Measurements from ENCODE around the gene WNT3A.

The WNT3A gene

DNA sequence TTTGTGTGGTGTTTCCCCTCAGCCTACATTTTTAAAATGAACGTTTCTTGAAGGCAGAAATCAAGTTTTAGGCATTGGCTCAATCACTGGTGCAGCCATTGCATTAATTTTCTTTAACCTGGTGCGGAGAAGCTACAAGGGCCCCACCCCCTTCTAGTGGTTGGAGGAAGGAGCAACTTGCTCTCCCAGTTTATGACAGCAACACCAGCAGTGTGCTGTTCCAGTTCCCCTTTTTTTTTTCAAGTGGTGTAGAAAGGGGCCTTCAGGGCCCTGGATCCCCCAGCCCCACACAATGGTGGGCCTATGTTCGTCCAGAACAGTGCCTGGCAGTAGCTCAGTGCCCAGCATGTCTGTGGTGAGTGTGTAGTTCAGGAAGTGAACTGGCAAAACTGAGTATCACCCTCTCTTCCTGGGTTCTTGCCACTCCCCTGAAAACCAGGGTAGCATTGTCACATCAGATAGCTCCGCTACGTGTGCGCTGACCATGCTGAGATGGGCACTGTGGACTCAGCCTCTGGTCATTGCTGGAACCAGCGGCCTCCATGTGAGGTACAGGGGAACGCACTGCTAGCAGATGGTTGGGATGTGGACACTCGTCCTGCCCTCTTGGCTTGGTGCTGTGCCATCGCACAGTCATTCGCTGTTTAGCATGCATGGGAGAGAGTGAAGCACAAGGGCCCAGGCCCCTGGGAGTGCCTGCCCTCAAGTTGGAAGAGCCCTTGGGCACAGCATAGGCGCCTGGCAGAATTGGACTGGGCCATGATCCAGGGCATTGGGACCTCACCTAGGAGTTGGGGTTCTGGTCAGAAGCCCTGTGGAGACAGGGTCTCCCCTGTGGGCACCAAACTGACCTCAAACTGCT, 83.0 kb downstream of the WNT3A start:
- no peak overlapping the region for H3K27ac ChIP-seq (ENCODE audit: low read length)

DNA sequence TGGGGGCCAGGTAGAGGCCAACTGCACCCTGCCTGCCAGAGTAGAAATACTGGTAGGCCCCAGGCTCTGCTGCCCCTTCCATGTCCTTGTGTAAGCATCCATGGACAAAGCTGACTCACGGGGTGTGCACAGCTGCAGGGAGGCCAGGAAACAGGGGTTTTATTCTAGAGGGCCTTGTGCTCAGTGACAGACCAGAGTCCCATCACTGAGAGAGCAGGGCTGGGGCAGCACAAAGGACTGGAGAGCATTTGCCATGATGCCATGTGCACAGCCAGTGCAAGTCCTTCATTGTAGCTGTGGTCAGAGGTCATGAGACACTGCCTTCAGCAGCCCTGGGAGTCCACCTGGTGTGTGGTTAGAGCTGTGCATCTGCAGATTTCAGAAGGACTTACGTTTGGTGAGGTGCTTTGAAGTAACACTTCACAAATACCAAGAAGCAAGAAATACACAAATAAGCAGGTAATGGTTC, 83.8 kb downstream of the WNT3A start:
- peaks cover 16% of the 10 kb centered on the region; the same call in 1 of the 2 replicates for H3K9me3 ChIP-seq (ENCODE audit: insufficient read depth, low read length)
- H3K27ac ChIP-seq (ENCODE audit: low read length), result no peak overlapping the region
- peaks cover 39% of the 10 kb centered on the region for H3K4me1 ChIP-seq (ENCODE audit: low read length)
- H3K9ac ChIP-seq (ENCODE audit: low read length), result no peak overlapping the region
- H4K20me1 ChIP-seq (ENCODE audit: insufficient read depth, low read length), result peaks cover 100% of the 10 kb centered on the region
- H3K79me2 ChIP-seq (ENCODE audit: low read length), result peaks cover 100% of the 10 kb centered on the region
- H3K36me3 ChIP-seq (replicated peaks; ENCODE audit: low read depth, low read length), result peaks cover 90% of the 10 kb centered on the region
- no peaks in the 10 kb centered on the region for H3K27me3 ChIP-seq (ENCODE audit: low read depth, low read length)
- no peak overlapping the region for H3K4me3 ChIP-seq (ENCODE audit: low read length)
- TF ChIP-seq EZH2phosphoT487 (IDR thresholded peaks at IDR 0.05; ENCODE audit: low read depth), result no peak
- TF ChIP-seq, protein P1, sequence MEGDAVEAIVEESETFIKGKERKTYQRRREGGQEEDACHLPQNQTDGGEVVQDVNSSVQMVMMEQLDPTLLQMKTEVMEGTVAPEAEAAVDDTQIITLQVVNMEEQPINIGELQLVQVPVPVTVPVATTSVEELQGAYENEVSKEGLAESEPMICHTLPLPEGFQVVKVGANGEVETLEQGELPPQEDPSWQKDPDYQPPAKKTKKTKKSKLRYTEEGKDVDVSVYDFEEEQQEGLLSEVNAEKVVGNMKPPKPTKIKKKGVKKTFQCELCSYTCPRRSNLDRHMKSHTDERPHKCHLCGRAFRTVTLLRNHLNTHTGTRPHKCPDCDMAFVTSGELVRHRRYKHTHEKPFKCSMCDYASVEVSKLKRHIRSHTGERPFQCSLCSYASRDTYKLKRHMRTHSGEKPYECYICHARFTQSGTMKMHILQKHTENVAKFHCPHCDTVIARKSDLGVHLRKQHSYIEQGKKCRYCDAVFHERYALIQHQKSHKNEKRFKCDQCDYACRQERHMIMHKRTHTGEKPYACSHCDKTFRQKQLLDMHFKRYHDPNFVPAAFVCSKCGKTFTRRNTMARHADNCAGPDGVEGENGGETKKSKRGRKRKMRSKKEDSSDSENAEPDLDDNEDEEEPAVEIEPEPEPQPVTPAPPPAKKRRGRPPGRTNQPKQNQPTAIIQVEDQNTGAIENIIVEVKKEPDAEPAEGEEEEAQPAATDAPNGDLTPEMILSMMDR (IDR thresholded peaks at IDR 0.05; ENCODE audit: low read depth, low read length), result no peak
- no peak overlapping the region for H3K4me2 ChIP-seq (ENCODE audit: low read length)
- H2AFZ ChIP-seq (ENCODE audit: low read depth, low read length), result no peak overlapping the region

More for the DNA sequence above, 83.0 kb downstream of the WNT3A start:
- Histone ChIP-seq H3K4me1 (ENCODE audit: low read length) (peaks cover 48% of the 10 kb centered on the region), H3K36me3 (replicated peaks; ENCODE audit: low read depth, low read length) (peaks cover 91% of the 10 kb centered on the region), H3K9me3 (ENCODE audit: insufficient read depth, low read length) (peaks cover 15% of the 10 kb centered on the region; the same call in 1 of the 2 replicates), H3K79me2 (ENCODE audit: low read length) (peaks cover 100% of the 10 kb centered on the region), H3K4me2 (ENCODE audit: low read length) (peak overlapping the region; percentile 13), H2AFZ (ENCODE audit: low read depth, low read length) (no peak overlapping the region), H4K20me1 (ENCODE audit: insufficient read depth, low read length) (peaks cover 100% of the 10 kb centered on the region), H3K27me3 (ENCODE audit: low read depth, low read length) (no peaks in the 10 kb centered on the region), H3K4me3 (ENCODE audit: low read length) (no peak overlapping the region), H3K9ac (ENCODE audit: low read length) (no peak overlapping the region)
- TF ChIP-seq EZH2phosphoT487 (IDR thresholded peaks at IDR 0.05; ENCODE audit: low read depth), result no peak
- TF ChIP-seq, protein P1 (IDR thresholded peaks at IDR 0.05; ENCODE audit: low read depth, low read length), result no peak

DNA sequence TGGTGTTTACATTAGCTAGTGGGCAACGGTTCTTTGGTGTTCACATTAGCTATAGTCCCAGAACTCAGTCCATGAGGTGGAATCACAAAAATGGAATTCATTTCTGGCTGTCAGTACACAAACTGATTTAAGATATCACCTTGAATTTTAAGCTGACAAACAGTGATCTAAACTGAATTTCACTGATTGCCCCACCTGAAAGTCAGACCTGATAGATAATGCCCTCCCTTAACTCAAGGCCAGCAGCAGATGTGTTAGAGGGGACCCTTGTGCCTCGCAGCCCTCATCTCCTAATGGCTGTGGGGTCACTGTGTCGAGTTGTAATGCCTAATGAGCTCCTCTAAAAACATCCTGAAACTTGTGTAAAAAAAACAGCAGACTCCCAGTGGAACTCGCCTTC, 84.3 kb downstream of the WNT3A start:
- H3K27me3 ChIP-seq (ENCODE audit: low read depth, low read length), result no peaks in the 10 kb centered on the region
- no peak overlapping the region for H3K9ac ChIP-seq (ENCODE audit: low read length)
- no peak overlapping the region for H2AFZ ChIP-seq (ENCODE audit: low read depth, low read length)
- no peak overlapping the region for H3K27ac ChIP-seq (ENCODE audit: low read length)
- H3K4me3 ChIP-seq (ENCODE audit: low read length), result no peak overlapping the region
- H3K4me1 ChIP-seq (ENCODE audit: low read length), result peaks cover 36% of the 10 kb centered on the region
- peaks cover 16% of the 10 kb centered on the region; the same call in 1 of the 2 replicates for H3K9me3 ChIP-seq (ENCODE audit: insufficient read depth, low read length)
- peaks cover 100% of the 10 kb centered on the region for H4K20me1 ChIP-seq (ENCODE audit: insufficient read depth, low read length)
- peaks cover 88% of the 10 kb centered on the region for H3K36me3 ChIP-seq (replicated peaks; ENCODE audit: low read depth, low read length)
- H3K4me2 ChIP-seq (ENCODE audit: low read length), result no peak overlapping the region
- TF ChIP-seq, protein P1 (IDR thresholded peaks at IDR 0.05; ENCODE audit: low read depth, low read length), result no peak
- TF ChIP-seq EZH2phosphoT487 (IDR thresholded peaks at IDR 0.05; ENCODE audit: low read depth), result no peak
- H3K79me2 ChIP-seq (ENCODE audit: low read length), result peaks cover 100% of the 10 kb centered on the region

DNA sequence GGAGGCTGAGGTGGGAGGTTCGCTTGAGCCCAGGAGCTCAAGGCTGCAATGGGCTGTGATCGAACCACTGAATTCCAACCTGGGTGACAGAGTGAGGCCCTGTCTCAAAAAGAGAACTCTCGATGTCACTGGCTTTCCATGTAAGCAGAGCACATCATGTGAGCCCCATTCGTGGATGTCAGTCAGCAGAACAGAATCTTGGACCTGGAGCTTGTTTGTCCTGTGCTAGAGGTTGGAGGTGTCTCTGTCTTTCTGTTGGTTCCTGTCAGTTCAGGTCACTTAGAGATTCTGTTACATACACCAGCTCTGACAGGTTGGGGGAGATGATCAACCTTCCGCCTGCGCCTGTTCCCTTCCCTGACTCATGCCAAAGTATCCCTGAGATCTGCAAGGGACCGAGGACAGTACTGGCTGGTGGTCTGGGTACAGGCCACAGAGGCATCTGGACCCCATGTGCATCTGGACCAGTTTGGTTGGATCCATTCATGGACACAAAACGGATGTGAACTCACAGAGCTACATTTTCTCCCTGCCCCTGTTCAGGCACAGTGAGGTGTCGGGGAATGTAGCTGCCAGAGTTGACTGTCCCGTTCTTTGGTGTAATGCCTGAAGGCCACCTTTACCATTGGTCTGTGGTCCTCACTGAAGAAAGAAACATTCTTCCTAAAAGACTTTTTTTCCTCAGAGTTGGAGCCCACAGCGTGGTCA, 85.7 kb downstream of the WNT3A start:
- TF ChIP-seq, protein P1 (IDR thresholded peaks at IDR 0.05; ENCODE audit: low read depth, low read length), result no peak
- no peak for TF ChIP-seq EZH2phosphoT487 (IDR thresholded peaks at IDR 0.05; ENCODE audit: low read depth)
- Histone ChIP-seq H2AFZ (ENCODE audit: low read depth, low read length) (no peak overlapping the region), H3K4me1 (ENCODE audit: low read length) (peaks cover 26% of the 10 kb centered on the region), H4K20me1 (ENCODE audit: insufficient read depth, low read length) (peaks cover 100% of the 10 kb centered on the region), H3K4me3 (ENCODE audit: low read length) (no peak overlapping the region), H3K4me2 (ENCODE audit: low read length) (no peak overlapping the region), H3K9ac (ENCODE audit: low read length) (no peak overlapping the region), H3K36me3 (replicated peaks; ENCODE audit: low read depth, low read length) (peaks cover 94% of the 10 kb centered on the region), H3K27ac (ENCODE audit: low read length) (no peak overlapping the region), H3K27me3 (ENCODE audit: low read depth, low read length) (no peaks in the 10 kb centered on the region), H3K79me2 (ENCODE audit: low read length) (peaks cover 100% of the 10 kb centered on the region), H3K9me3 (ENCODE audit: insufficient read depth, low read length) (peaks cover 16% of the 10 kb centered on the region; the same call in 1 of the 2 replicates)
